SK-N-SH (cell line): ENCODE data around the gene CFTR. TPM values are rescaled to one million over a fixed set of nuclear protein-coding genes. Genes with fewer than 3 reads are reported as not detected.

Experiments used
- CTCF ChIA-PET: fragments of 300-600, 350-600 bp; formaldehyde crosslinking; extraction: SDS; loops from one replicate; lab custom pipeline; 2021; lab: Yijun Ruan, JAX
- POLR2A ChIA-PET: fragments of 350-600 bp; sonication (Branson Sonifier 250); formaldehyde crosslinking; extraction: SDS; loops from one replicate; lab custom pipeline; 2020; ENCODE audit warnings: antibody characterized with exemption, inconsistent platforms; lab: Yijun Ruan, JAX
- DNase-seq: peaks from one replicate; pipeline ENCODE4 v3.0.0; 2012
- H2AFZ ChIP-seq: fragments of 200-600 bp; sonication (generic); 2 replicates; pipeline ENCODE4 v1.8.1; 2016; ENCODE audit warnings: antibody characterized with exemption, mild to moderate bottlenecking, low read depth
- H3F3A ChIP-seq: fragments of 200-600 bp; sonication (generic); replicated peaks from 2 replicates; pipeline ENCODE3; 2016; ENCODE audit warnings: antibody characterized with exemption, mild to moderate bottlenecking; ENCODE audit not compliant: insufficient read depth
- H3K27ac ChIP-seq, 2 experiments: fragments of 200-500 bp in 1 of 2; fragments of 200-600 bp in 1 of 2; sonication (Bioruptor generic) in 1 of 2; sonication (generic), shearing (Covaris generic) in 1 of 2; 2 replicates each; pipeline versions ENCODE4 v1.5.1 to v1.6.1; 2014 to 2016; ENCODE audit warnings: low read depth in 2 of 2, inconsistent platforms in 1 of 2, low read length in 1 of 2, mild to moderate bottlenecking in 1 of 2, mixed read lengths in 1 of 2
- H3K27me3 ChIP-seq: fragments of 200-600 bp; sonication (generic), shearing (Covaris generic); 2 replicates; pipeline ENCODE4 v1.6.1; 2016; ENCODE audit warnings: mixed run types; ENCODE audit not compliant: insufficient read depth
- H3K36me3 ChIP-seq, 2 experiments: fragments of 200-500 bp in 1 of 2; fragments of 200-600 bp in 1 of 2; sonication (Bioruptor generic) in 1 of 2; sonication (generic) in 1 of 2; replicated peaks in 1 of 2; 2 replicates each; pipeline versions ENCODE3 to v1.5.1; 2014 to 2016; ENCODE audit warnings: low read length in 1 of 2, mild to moderate bottlenecking in 1 of 2; ENCODE audit not compliant: insufficient read depth in 2 of 2, control insufficient read depth in 1 of 2
- H3K4me1 ChIP-seq, 2 experiments: fragments of 200-500 bp in 1 of 2; fragments of 200-600 bp in 1 of 2; sonication (Bioruptor generic) in 1 of 2; sonication (generic), shearing (Covaris generic) in 1 of 2; 2 replicates each; pipeline versions ENCODE4 v1.5.1 to v1.6.1; 2014 to 2016; ENCODE audit warnings: low read depth in 1 of 2, low read length in 1 of 2, mixed run types in 1 of 2; ENCODE audit not compliant: insufficient read depth in 2 of 2, control insufficient read depth in 1 of 2
- H3K4me2 ChIP-seq: fragments of 200-600 bp; sonication (generic), shearing (Covaris generic); 2 replicates; pipeline ENCODE4 v1.6.1; 2017; ENCODE audit warnings: mixed run types
- H3K4me3 ChIP-seq, 2 experiments: fragments of 200-500 bp in 1 of 2; fragments of 200-600 bp in 1 of 2; sonication (Bioruptor generic) in 1 of 2; sonication (generic), shearing (Covaris generic) in 1 of 2; 2 replicates each; pipeline versions ENCODE4 v1.5.1 to v1.8.1; 2014 to 2016; ENCODE audit warnings: low read depth in 2 of 2, inconsistent platforms in 1 of 2, low read length in 1 of 2, mild to moderate bottlenecking in 1 of 2, mixed read lengths in 1 of 2, moderate library complexity in 1 of 2
- H3K79me2 ChIP-seq: fragments of 200-600 bp; sonication (generic); 2 replicates; pipeline ENCODE4 v1.8.1; 2017; ENCODE audit warnings: mild to moderate bottlenecking; ENCODE audit not compliant: insufficient read depth
- H3K9ac ChIP-seq: fragments of 200-600 bp; sonication (generic); 2 replicates; pipeline ENCODE4 v1.6.1; 2017; ENCODE audit warnings: mixed run types
- H3K9me2 ChIP-seq: fragments of 200-600 bp; sonication (generic); 2 replicates; pipeline ENCODE4 v1.6.1; 2017; ENCODE audit warnings: mixed run types
- H3K9me3 ChIP-seq: fragments of 200-600 bp; sonication (generic); 2 replicates; pipeline ENCODE4 v1.6.1; 2017; ENCODE audit warnings: mixed run types, mild to moderate bottlenecking, moderate library complexity
- H4K20me1 ChIP-seq: fragments of 200-600 bp; sonication (generic); 2 replicates; pipeline ENCODE4 v1.6.1; 2017; ENCODE audit warnings: mild to moderate bottlenecking, mixed run types; ENCODE audit not compliant: insufficient read depth
- ELF1 ChIP-seq: IDR thresholded peaks from 2 replicates; pipeline ENCODE4 v1.4.0; 2012
- EZH2phosphoT487 ChIP-seq: fragments of 200-600 bp; sonication (generic); IDR thresholded peaks from 2 replicates; pipeline ENCODE4 v1.6.1; 2017; ENCODE audit warnings: low read depth, mixed run types, mild to moderate bottlenecking, antibody characterized with exemption, moderate library complexity, borderline replicate concordance
- FOSL2 ChIP-seq: IDR thresholded peaks from 2 replicates; pipeline ENCODE4 v1.4.0; 2012; ENCODE audit warnings: low read depth, mild to moderate bottlenecking, moderate library complexity, borderline replicate concordance
- FOXJ3 ChIP-seq: sonication (generic); formaldehyde crosslinking; IDR thresholded peaks from 2 replicates; pipeline ENCODE4 v1.5.1; 2020; ENCODE audit warnings: mild to moderate bottlenecking, missing genetic modification reagents
- FOXM1 ChIP-seq: IDR thresholded peaks from 2 replicates; pipeline ENCODE4 v1.4.0; 2012; ENCODE audit warnings: low read depth, mild to moderate bottlenecking
- GABPA ChIP-seq: IDR thresholded peaks from 2 replicates; pipeline ENCODE4 v1.4.0; 2012; ENCODE audit warnings: low read depth, mild to moderate bottlenecking
- MXI1 ChIP-seq: IDR thresholded peaks from 2 replicates; pipeline ENCODE4 v1.6.1; 2012; ENCODE audit warnings: mild to moderate bottlenecking, low read depth, low read length, improper control_type of control experiment
- RAD21 ChIP-seq: IDR thresholded peaks from 2 replicates; pipeline ENCODE4 v1.6.1; 2012; ENCODE audit warnings: mild to moderate bottlenecking, low read length
- RXRA ChIP-seq: IDR thresholded peaks from 2 replicates; pipeline ENCODE4 v1.4.0; 2012; ENCODE audit warnings: low read depth, mild to moderate bottlenecking, borderline replicate concordance
- SIN3A ChIP-seq: IDR thresholded peaks from 2 replicates; pipeline ENCODE4 v1.6.1; 2012; ENCODE audit warnings: low read depth, mild to moderate bottlenecking, low read length, moderate library complexity, borderline replicate concordance
- SMC3 ChIP-seq: IDR thresholded peaks from 2 replicates; pipeline ENCODE4 v1.6.1; 2012; ENCODE audit warnings: low read depth, low read length, improper control_type of control experiment
- TEAD4 ChIP-seq: IDR thresholded peaks from 2 replicates; pipeline ENCODE4 v1.4.0; 2012; ENCODE audit warnings: mild to moderate bottlenecking, borderline replicate concordance; ENCODE audit not compliant: insufficient read depth
- YY1 ChIP-seq: IDR thresholded peaks from 2 replicates; pipeline ENCODE4 v1.4.0; 2012; ENCODE audit warnings: low read depth, mild to moderate bottlenecking
- polyA plus RNA-seq, 3 experiments: library from polyadenylated mRNA; depleted of rRNA; stranded (reverse); fragments of >200 nt; gene quantifications; 2 replicates each; pipeline ENCODE4 v1.2.3, GENCODE V29; 2012
- TF ChIP-seq, protein P1 (sequence below): IDR thresholded peaks from 2 replicates; pipeline ENCODE4 v1.4.0; 2012; ENCODE audit warnings: low read depth
- TF ChIP-seq, protein P2 (sequence below): fragments of 200-600 bp; sonication (generic); IDR thresholded peaks from 2 replicates; pipeline ENCODE4 v1.6.1; 2017; ENCODE audit warnings: antibody characterized with exemption, mild to moderate bottlenecking, moderate library complexity
- TF ChIP-seq, protein P3 (sequence below): IDR thresholded peaks from 2 replicates; pipeline ENCODE4 v1.4.0; 2012; ENCODE audit warnings: low read depth, borderline replicate concordance
- TF ChIP-seq, protein P4 (sequence below): IDR thresholded peaks from 2 replicates; pipeline ENCODE4; 2012
- TF ChIP-seq, protein P5 (sequence below): fragments of 150-350 bp; IDR thresholded peaks from 2 replicates; pipeline ENCODE4 v1.6.1; 2017; ENCODE audit warnings: antibody characterized with exemption, low read length, low read depth, borderline replicate concordance

Gene CFTR
- polyA plus RNA-seq, 1 of the 3 experiments (the other 2 are of a cell fraction) = not detected

DNA sequence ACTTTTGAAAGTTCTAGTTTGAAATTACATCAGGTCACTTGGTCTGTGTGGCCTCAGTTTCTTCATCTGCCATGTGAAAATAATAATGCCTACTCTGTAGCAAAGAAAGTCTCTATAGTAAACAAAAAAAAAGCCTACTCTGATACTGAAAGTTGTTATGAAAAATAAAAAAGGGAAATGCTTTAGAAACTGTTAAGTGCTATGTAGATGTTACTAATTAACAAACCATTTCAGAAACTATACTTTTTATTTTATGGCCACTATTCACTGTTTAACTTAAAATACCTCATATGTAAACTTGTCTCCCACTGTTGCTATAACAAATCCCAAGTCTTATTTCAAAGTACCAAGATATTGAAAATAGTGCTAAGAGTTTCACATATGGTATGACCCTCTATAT, 50.6 kb downstream of the CFTR start:
- no peaks in the 10 kb centered on the region for H3K9me3 ChIP-seq
- H3K27ac ChIP-seq = no peak overlapping the region
- H2AFZ ChIP-seq = no peak overlapping the region
- no peaks in the 10 kb centered on the region for H3K79me2 ChIP-seq
- POLR2A ChIA-PET = no interaction called here
- H4K20me1 ChIP-seq = no peaks in the 10 kb centered on the region
- TF ChIP-seq MXI1 (no peak), FOXJ3 (no peak), SIN3A (no peak), GABPA (no peak), YY1 (no peak), RAD21 (no peak), FOXM1 (no peak), SMC3 (no peak), TEAD4 (no peak), RXRA (no peak), ELF1 (no peak), FOSL2 (no peak), EZH2phosphoT487 (no peak)
- TF ChIP-seq, protein P1, sequence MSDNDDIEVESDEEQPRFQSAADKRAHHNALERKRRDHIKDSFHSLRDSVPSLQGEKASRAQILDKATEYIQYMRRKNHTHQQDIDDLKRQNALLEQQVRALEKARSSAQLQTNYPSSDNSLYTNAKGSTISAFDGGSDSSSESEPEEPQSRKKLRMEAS = no peak
- TF ChIP-seq, protein P2, sequence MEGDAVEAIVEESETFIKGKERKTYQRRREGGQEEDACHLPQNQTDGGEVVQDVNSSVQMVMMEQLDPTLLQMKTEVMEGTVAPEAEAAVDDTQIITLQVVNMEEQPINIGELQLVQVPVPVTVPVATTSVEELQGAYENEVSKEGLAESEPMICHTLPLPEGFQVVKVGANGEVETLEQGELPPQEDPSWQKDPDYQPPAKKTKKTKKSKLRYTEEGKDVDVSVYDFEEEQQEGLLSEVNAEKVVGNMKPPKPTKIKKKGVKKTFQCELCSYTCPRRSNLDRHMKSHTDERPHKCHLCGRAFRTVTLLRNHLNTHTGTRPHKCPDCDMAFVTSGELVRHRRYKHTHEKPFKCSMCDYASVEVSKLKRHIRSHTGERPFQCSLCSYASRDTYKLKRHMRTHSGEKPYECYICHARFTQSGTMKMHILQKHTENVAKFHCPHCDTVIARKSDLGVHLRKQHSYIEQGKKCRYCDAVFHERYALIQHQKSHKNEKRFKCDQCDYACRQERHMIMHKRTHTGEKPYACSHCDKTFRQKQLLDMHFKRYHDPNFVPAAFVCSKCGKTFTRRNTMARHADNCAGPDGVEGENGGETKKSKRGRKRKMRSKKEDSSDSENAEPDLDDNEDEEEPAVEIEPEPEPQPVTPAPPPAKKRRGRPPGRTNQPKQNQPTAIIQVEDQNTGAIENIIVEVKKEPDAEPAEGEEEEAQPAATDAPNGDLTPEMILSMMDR = no peak
- TF ChIP-seq, protein P3, sequence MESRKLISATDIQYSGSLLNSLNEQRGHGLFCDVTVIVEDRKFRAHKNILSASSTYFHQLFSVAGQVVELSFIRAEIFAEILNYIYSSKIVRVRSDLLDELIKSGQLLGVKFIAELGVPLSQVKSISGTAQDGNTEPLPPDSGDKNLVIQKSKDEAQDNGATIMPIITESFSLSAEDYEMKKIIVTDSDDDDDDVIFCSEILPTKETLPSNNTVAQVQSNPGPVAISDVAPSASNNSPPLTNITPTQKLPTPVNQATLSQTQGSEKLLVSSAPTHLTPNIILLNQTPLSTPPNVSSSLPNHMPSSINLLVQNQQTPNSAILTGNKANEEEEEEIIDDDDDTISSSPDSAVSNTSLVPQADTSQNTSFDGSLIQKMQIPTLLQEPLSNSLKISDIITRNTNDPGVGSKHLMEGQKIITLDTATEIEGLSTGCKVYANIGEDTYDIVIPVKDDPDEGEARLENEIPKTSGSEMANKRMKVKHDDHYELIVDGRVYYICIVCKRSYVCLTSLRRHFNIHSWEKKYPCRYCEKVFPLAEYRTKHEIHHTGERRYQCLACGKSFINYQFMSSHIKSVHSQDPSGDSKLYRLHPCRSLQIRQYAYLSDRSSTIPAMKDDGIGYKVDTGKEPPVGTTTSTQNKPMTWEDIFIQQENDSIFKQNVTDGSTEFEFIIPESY = no peak
- TF ChIP-seq, protein P4, sequence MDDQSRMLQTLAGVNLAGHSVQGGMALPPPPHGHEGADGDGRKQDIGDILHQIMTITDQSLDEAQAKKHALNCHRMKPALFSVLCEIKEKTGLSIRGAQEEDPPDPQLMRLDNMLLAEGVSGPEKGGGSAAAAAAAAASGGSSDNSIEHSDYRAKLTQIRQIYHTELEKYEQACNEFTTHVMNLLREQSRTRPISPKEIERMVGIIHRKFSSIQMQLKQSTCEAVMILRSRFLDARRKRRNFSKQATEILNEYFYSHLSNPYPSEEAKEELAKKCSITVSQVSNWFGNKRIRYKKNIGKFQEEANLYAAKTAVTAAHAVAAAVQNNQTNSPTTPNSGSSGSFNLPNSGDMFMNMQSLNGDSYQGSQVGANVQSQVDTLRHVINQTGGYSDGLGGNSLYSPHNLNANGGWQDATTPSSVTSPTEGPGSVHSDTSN = no peak
- TF ChIP-seq, protein P5, sequence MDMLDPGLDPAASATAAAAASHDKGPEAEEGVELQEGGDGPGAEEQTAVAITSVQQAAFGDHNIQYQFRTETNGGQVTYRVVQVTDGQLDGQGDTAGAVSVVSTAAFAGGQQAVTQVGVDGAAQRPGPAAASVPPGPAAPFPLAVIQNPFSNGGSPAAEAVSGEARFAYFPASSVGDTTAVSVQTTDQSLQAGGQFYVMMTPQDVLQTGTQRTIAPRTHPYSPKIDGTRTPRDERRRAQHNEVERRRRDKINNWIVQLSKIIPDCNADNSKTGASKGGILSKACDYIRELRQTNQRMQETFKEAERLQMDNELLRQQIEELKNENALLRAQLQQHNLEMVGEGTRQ = no peak
- TF ChIP-seq, all 33 proteins: peak for 0
- no peak for DNase-seq
- no peaks in the 10 kb centered on the region for H3K36me3 ChIP-seq
- H3F3A ChIP-seq = no peaks in the 10 kb centered on the region
- CTCF ChIA-PET = no interaction called here
- H3K4me3 ChIP-seq = no peak overlapping the region
- no peak overlapping the region for H3K4me2 ChIP-seq
- no peaks in the 10 kb centered on the region for H3K27me3 ChIP-seq
- no peaks in the 10 kb centered on the region for H3K4me1 ChIP-seq
- no peaks in the 10 kb centered on the region for H3K9me2 ChIP-seq
- H3K9ac ChIP-seq = no peak overlapping the region
